GM12878 (cell line): ENCODE measurements around the gene ZNF281.

ENCODE experiments used
- CHD2 ChIP-seq: IDR thresholded peaks from 2 replicates; pipeline ENCODE4 v1.6.1; 2011; ENCODE audit warnings: low read depth, low read length, improper control_type of control experiment, borderline replicate concordance
- CTCF ChIP-seq, 3 experiments: IDR thresholded peaks in 2 of 3; conservative IDR thresholded peaks in 1 of 3; 2 replicates each; pipeline ENCODE4 v1.5.1; 2011; ENCODE audit warnings: low read depth in 3 of 3, low read length in 3 of 3, mild to moderate bottlenecking in 3 of 3, control low read depth in 2 of 3, moderate library complexity in 2 of 3, inconsistent platforms in 1 of 3, mixed read lengths in 1 of 3; ENCODE audit not compliant: control insufficient read depth in 2 of 3, insufficient read depth in 1 of 3; ENCODE audit errors: extremely low read depth in 1 of 3
- EZH2 ChIP-seq: IDR thresholded peaks from 2 replicates; pipeline ENCODE4 v1.6.1; 2012; ENCODE audit warnings: low read depth, mild to moderate bottlenecking, control low read depth, inconsistent platforms, low read length, borderline replicate concordance; ENCODE audit not compliant: control insufficient read depth
- RFX5 ChIP-seq: IDR thresholded peaks from 2 replicates; pipeline ENCODE4 v1.6.1; 2011; ENCODE audit warnings: low read depth, low read length, improper control_type of control experiment

DNA sequence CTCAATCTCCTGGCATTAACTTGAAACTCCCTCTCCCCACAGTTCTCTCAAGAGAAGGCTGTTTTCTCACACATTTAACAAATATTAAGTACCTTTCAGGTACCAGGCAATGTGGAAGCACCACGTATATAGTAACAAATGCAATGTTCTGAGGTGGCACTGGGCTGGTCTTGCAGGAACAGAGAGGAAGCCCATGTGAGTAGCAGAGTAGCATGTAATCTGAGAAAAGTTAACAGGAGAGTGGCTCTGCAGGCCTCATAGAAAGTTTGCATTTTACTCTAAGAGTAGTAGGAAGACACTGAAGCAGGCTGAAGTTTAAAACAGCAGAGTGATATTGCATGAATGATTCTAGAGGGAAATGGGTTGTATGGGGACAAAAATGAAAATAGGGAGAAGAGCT, 21.0 kb downstream of the ZNF281 start:
- TF ChIP-seq EZH2 (no peak), CTCF (IDR thresholded peaks at IDR 0.05 in 2 of 3, conservative IDR thresholded peaks at IDR 0.05 in 1 of 3; ENCODE audit: control insufficient read depth in 2 of 3, extremely low read depth in 1 of 3, insufficient read depth in 1 of 3, low read depth in 3 of 3, low read length in 3 of 3) (no peak), CHD2 (no peak), RFX5 (no peak)
